ENCODE data around the gene ZNF865.
"Not testable (repeated sequence)": the region's sequence is repeated elsewhere in the genome, so short reads cannot be mapped to it uniquely, and the experiment has no call there.

Gene ZNF865

GRCh38 chr19:55605637-55606470, at the start of gene ZNF865:
Gene ZNF865, plus strand, starts transcription at chr19:55605647. Its CDS starts 7,972 bp downstream, at chr19:55613619.
- DNase-seq (ENCODE audit: low spot score): peak; percentile 95

- peak; percentile 57 for DNase-seq (ENCODE audit: low spot score)
These were observed 45.8 kb upstream of the ZNF865 start for GRCh38 chr19:55559684-55560083.

GRCh38 chr19:55563261-55563690, 42.2 kb upstream of the ZNF865 start:
- DNase-seq (ENCODE audit: low spot score): peak; percentile 96

- DNase-seq (ENCODE audit: low spot score): no peak
These were observed 38.6 kb upstream of the ZNF865 start for GRCh38 chr19:55566823-55567222.

- DNase-seq (ENCODE audit: low spot score): no peak
These were observed 37.6 kb upstream of the ZNF865 start for GRCh38 chr19:55567708-55568328.

GRCh38 chr19:55569477-55569876, 36.0 kb upstream of the ZNF865 start:
- not testable (repeated sequence) for DNase-seq (ENCODE audit: low spot score)

GRCh38 chr19:55573929-55574328, 31.5 kb upstream of the ZNF865 start:
- not testable (repeated sequence) for DNase-seq (ENCODE audit: low spot score)

- DNase-seq (ENCODE audit: low spot score): no peak
These were observed 28.7 kb upstream of the ZNF865 start for GRCh38 chr19:55576746-55577145.

- no peak for DNase-seq (ENCODE audit: low spot score)
These were observed 27.3 kb upstream of the ZNF865 start for GRCh38 chr19:55578031-55578760.

GRCh38 chr19:55578761-55579747, 26.4 kb upstream of the ZNF865 start:
- no peak for DNase-seq (ENCODE audit: low spot score)

GRCh38 chr19:55579766-55580621, 25.5 kb upstream of the ZNF865 start:
- peak; percentile 42 for DNase-seq (ENCODE audit: low spot score)

GRCh38 chr19:55580628-55581144, 24.8 kb upstream of the ZNF865 start, which contains the start of gene ZNF579:
Gene ZNF579, minus strand, starts transcription at chr19:55580848. Its CDS starts 1,209 bp downstream, at chr19:55579639.
- peak; percentile 94 for DNase-seq (ENCODE audit: low spot score)

GRCh38 chr19:55581145-55581822, 24.2 kb upstream of the ZNF865 start:
- DNase-seq (ENCODE audit: low spot score): peak; percentile 28

GRCh38 chr19:55581823-55582223, 23.6 kb upstream of the ZNF865 start:
- no peak for DNase-seq (ENCODE audit: low spot score)

- not testable (repeated sequence) for DNase-seq (ENCODE audit: low spot score)
These were observed 23.2 kb upstream of the ZNF865 start for GRCh38 chr19:55582284-55582683.

- DNase-seq (ENCODE audit: low spot score): not testable (repeated sequence)
These were observed 21.6 kb upstream of the ZNF865 start for GRCh38 chr19:55583897-55584296.

GRCh38 chr19:55584871-55585270, 20.6 kb upstream of the ZNF865 start:
- DNase-seq (ENCODE audit: low spot score): no peak

- DNase-seq (ENCODE audit: low spot score): peak; percentile 79
These were observed 19.6 kb upstream of the ZNF865 start for GRCh38 chr19:55585658-55586339.
